NCI-H2227 (cell line): ENCODE data around the gene OLIG2.

ENCODE experiments used
- DNase-seq: peaks from one replicate; lab custom pipeline; 2025; ENCODE audit not compliant: unreplicated experiment; lab: John Stamatoyannopoulos, UW

OLIG2 gene

DNA sequence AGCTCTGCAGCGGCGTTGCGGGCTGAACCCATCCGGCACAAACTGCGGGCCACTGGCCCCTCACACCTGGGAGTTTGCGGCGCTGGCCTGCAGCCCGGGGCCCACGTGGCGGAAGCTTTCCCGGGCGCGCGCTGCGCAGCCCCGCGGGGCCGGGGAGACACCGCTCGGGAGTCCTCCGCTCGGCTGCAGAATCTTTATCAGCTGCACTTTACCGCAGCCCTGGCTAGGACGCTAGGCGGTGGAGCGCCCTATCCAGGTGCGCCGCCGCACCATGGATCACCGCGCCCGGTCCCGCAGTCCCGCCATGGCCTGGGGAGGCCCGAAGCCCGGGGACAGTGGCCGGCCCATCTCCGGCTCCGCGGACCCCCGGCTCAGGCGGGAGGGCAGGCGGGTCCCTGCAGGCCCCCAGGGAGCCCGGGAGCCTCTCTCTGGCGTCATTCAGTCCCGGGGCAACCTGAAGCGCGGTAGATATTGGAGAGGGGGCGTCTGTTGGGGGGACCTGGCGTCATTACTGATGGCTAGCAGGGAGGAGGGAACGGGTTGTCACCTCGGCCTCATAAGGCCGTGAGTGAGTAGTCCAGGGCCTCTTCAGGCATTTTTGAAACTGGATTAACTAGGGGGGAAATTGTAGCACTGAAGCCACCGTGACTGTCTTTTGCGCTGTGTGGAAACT lies 5.7 kb upstream of the OLIG2 start:
- DNase-seq = peak; percentile 18

DNA sequence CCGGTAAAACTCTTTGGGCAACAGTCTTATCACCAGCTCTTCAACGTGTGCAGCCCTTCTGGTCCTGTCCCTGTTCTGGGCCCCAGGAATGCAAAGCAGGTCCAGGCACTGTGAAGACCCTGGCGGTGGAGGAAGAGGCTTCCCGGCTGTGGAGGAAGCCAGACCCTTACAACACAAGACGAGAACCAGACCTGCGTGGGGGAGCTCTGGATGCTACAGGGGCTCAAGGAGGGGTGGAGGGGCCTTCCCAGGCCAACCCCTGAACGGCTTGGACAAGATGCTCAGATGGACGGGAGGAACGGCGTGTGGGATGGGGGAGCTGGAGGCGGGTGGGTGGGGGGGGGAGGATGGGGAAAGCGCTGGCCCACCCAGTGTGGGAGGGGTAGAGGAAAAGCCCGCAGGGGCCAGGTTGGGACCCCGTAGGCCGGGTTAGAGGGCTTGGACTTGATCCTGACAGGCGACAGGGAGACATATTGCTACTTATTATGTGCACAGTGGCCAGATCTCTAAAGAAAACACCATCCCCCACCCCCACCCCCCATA lies 5.1 kb upstream of the OLIG2 start:
- no peak for DNase-seq

DNA sequence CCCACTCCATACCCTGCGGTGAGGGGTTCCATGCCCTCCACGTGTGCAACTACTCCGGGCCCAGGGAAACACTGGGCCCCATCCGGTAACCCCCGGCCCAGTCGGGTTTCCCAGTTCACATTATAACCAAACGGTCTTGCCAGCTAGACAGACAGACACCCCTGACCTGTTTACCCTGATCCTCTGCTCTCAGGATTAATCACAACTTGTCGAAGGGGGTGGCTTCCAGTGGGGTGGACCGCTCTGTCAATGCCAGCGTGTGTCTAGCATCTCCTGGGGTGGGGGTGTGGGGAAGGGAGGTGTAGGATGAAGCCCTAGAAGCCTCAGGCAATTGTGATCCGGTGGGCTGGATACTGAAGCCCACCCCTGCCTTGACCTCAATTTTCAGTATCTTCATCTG lies 4.6 kb upstream of the OLIG2 start:
- DNase-seq = no peak

DNA sequence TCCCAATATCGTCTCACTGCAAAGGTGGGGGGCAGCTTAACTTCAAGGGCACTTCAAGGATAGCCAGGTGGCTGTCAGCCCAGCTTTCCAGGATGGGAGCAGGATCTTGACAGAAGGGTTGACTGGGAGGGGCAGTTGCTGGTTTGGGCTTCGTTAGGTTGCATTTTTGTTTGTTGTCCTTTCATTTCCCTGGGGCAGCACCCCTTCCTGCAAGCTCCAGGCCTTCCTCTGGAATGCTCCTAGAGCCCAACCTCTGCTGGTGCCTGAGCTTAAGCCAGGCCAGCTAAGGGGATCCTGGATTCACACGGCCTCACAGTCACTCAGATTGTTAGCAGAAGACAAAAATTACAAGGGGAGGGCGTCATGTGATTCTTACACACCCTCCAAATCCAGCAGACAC lies 4.1 kb upstream of the OLIG2 start:
- no peak for DNase-seq

DNA sequence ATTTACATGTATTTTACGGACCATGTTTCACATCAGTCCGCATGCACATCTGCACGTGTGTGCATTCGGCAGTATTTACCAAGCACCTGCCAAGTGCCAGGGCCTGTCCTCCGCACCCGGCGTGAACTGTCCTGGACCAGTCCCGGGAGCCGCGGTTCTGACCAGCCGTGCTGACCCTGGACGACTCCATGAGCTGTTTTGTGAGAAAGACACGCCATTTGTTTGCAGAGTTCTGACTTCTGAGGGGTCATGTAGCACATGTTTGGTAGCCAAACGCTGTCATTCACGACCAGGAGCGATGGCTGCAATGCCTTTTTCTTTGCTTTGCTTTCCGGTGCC lies 3.3 kb upstream of the OLIG2 start:
- DNase-seq = no peak

DNA sequence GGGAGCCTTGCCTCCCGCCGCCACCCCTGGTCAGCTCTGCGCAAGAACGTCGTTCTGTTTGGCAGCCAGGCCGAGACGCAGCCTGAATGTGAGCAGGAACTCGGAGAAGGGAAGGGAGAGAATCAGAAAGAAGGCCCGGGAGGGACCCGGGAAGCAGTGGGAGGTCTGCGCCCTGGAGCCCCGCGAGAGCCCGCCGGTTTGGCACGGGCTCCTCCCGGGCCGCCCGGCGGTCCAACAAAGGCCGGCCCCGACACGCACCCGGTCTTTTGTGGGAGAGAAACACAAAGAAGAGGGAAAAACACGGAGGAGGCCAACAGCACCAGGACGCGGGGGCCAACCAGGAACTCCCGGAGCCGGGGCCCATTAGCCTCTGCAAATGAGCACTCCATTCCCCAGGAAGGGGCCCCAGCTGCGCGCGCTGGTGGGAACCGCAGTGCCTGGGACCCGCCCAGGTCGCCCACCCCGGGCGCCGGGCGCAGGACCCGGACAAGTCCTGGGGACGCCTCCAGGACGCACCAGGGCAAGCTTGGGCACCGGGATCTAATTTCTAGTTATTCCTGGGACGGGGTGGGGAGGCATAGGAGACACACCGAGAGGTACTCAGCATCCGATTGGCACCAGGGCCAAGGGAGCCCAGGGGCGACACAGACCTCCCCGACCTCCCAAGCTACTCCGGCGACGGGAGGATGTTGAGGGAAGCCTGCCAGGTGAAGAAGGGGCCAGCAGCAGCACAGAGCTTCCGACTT lies 2.7 kb upstream of the OLIG2 start:
- DNase-seq = no peak

DNA sequence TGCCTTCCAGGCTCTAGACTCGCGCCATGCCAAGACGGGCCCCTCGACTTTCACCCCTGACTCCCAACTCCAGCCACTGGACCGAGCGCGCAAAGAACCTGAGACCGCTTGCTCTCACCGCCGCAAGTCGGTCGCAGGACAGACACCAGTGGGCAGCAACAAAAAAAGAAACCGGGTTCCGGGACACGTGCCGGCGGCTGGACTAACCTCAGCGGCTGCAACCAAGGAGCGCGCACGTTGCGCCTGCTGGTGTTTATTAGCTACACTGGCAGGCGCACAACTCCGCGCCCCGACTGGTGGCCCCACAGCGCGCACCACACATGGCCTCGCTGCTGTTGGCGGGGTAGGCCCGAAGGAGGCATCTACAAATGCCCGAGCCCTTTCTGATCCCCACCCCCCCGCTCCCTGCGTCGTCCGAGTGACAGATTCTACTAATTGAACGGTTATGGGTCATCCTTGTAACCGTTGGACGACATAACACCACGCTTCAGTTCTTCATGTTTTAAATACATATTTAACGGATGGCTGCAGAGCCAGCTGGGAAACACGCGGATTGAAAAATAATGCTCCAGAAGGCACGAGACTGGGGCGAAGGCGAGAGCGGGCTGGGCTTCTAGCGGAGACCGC lies 2.0 kb upstream of the OLIG2 start:
- DNase-seq = no peak

DNA sequence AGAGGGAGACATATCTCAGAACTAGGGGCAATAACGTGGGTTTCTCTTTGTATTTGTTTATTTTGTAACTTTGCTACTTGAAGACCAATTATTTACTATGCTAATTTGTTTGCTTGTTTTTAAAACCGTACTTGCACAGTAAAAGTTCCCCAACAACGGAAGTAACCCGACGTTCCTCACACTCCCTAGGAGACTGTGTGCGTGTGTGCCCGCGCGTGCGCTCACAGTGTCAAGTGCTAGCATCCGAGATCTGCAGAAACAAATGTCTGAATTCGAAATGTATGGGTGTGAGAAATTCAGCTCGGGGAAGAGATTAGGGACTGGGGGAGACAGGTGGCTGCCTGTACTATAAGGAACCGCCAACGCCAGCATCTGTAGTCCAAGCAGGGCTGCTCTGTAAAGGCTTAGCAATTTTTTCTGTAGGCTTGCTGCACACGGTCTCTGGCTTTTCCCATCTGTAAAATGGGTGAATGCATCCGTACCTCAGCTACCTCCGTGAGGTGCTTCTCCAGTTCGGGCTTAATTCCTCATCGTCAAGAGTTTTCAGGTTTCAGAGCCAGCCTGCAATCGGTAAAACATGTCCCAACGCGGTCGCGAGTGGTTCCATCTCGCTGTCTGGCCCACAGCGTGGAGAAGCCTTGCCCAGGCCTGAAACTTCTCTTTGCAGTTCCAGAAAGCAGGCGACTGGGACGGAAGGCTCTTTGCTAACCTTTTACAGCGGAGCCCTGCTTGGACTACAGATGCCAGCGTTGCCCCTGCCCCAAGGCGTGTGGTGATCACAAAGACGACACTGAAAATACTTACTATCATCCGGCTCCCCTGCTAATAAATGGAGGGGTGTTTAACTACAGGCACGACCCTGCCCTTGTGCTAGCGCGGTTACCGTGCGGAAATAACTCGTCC lies 1.3 kb upstream of the OLIG2 start:
- DNase-seq = no peak

DNA sequence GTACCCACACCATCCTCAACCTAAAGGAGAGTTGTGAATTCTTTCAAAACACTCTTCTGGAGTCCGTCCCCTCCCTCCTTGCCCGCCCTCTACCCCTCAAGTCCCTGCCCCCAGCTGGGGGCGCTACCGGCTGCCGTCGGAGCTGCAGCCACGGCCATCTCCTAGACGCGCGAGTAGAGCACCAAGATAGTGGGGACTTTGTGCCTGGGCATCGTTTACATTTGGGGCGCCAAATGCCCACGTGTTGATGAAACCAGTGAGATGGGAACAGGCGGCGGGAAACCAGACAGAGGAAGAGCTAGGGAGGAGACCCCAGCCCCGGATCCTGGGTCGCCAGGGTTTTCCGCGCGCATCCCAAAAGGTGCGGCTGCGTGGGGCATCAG lies 638 bp upstream of the OLIG2 start:
- no peak for DNase-seq

DNA sequence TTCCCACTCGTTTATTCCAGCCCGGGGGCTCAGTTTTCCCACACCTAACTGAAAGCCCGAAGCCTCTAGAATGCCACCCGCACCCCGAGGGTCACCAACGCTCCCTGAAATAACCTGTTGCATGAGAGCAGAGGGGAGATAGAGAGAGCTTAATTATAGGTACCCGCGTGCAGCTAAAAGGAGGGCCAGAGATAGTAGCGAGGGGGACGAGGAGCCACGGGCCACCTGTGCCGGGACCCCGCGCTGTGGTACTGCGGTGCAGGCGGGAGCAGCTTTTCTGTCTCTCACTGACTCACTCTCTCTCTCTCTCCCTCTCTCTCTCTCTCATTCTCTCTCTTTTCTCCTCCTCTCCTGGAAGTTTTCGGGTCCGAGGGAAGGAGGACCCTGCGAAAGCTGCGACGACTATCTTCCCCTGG lies 716 bp downstream of the OLIG2 start:
- no peak for DNase-seq

DNA sequence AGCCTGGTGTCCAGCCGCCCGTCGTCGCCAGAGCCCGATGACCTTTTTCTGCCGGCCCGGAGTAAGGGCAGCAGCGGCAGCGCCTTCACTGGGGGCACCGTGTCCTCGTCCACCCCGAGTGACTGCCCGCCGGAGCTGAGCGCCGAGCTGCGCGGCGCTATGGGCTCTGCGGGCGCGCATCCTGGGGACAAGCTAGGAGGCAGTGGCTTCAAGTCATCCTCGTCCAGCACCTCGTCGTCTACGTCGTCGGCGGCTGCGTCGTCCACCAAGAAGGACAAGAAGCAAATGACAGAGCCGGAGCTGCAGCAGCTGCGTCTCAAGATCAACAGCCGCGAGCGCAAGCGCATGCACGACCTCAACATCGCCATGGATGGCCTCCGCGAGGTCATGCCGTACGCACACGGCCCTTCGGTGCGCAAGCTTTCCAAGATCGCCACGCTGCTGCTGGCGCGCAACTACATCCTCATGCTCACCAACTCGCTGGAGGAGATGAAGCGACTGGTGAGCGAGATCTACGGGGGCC lies 1.2 kb downstream of the OLIG2 start:
- DNase-seq = no peak

DNA sequence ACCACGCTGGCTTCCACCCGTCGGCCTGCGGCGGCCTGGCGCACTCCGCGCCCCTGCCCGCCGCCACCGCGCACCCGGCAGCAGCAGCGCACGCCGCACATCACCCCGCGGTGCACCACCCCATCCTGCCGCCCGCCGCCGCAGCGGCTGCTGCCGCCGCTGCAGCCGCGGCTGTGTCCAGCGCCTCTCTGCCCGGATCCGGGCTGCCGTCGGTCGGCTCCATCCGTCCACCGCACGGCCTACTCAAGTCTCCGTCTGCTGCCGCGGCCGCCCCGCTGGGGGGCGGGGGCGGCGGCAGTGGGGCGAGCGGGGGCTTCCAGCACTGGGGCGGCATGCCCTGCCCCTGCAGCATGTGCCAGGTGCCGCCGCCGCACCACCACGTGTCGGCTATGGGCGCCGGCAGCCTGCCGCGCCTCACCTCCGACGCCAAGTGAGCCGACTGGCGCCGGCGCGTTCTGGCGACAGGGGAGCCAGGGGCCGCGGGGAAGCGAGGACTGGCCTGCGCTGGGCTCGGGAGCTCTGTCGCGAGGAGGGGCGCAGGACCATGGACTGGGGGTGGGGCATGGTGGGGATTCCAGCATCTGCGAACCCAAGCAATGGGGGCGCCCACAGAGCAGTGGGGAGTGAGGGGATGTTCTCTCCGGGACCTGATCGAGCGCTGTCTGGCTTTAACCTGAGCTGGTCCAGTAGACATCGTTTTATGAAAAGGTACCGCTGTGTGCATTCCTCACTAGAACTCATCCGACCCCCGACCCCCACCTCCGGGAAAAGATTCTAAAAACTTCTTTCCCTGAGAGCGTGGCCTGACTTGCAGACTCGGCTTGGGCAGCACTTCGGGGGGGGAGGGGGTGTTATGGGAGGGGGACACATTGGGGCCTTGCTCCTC lies 1.9 kb downstream of the OLIG2 start:
- DNase-seq = no peak

DNA sequence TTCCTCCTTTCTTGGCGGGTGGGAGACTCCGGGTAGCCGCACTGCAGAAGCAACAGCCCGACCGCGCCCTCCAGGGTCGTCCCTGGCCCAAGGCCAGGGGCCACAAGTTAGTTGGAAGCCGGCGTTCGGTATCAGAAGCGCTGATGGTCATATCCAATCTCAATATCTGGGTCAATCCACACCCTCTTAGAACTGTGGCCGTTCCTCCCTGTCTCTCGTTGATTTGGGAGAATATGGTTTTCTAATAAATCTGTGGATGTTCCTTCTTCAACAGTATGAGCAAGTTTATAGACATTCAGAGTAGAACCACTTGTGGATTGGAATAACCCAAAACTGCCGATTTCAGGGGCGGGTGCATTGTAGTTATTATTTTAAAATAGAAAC lies 2.5 kb downstream of the OLIG2 start:
- DNase-seq = no peak

DNA sequence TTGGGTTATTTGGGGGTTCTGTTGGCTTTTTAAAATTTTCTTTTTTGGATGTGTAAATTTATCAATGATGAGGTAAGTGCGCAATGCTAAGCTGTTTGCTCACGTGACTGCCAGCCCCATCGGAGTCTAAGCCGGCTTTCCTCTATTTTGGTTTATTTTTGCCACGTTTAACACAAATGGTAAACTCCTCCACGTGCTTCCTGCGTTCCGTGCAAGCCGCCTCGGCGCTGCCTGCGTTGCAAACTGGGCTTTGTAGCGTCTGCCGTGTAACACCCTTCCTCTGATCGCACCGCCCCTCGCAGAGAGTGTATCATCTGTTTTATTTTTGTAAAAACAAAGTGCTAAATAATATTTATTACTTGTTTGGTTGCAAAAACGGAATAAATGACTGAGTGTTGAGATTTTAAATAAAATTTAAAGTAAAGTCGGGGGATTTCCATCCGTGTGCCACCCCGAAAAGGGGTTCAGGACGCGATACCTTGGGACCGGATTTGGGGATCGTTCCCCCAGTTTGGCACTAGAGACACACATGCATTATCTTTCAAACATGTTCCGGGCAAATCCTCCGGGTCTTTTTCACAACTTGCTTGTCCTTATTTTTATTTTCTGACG lies 3.1 kb downstream of the OLIG2 start:
- no peak for DNase-seq

DNA sequence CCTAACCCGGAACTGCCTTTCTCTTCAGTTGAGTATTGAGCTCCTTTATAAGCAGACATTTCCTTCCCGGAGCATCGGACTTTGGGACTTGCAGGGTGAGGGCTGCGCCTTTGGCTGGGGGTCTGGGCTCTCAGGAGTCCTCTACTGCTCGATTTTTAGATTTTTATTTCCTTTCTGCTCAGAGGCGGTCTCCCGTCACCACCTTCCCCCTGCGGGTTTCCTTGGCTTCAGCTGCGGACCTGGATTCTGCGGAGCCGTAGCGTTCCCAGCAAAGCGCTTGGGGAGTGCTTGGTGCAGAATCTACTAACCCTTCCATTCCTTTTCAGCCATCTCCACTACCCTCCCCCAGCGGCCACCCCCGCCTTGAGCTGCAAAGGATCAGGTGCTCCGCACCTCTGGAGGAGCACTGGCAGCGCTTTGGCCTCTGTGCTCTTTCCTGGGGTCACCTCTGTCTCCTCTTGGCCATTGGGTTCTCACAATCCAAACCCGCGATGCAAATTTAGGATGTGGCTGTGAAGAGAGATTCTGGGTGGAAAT lies 3.7 kb downstream of the OLIG2 start:
- no peak for DNase-seq

DNA sequence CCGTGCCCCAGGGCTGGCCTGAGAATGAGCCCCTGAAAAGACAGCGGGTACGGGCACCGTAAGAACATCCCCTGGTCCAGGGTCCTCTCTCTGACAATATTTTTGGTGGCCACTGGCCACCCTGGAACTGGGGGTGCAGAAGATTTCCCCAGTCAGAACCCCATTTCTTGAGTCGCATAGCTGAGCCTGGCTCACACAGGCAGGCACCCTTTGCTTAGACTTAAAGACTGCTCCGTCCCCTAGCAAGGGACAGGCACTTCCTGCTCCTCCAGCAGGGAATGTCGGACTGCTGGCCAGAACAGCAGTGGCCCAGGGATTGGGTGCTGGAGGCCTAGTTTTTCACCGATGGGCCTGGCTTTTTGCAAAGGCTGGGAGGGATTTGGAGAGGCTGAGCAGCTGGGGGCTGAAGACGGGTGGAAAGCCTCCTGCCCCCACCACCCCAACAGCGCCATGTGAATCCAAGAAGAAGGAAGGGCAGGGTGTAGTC lies 4.3 kb downstream of the OLIG2 start:
- no peak for DNase-seq

DNA sequence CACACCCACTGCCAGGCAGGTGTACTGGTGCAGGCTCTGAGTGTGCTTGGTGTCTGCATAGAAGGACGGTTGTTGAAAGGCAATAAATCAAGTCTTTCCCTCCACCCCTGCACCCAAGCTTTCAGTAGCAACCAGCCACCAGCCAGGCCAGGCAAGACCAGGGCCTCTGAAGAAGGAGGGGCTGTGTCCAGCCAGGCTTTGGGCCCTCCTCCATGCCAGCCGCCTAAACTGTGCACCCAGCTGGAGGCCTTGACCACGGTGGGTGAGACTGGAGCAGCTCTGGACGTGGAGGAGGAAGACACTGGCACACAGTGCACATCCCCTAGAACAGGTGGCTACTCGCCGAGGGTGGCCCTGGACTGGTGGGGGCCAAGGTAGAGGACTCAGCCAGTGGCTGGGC lies 4.9 kb downstream of the OLIG2 start:
- DNase-seq = no peak

DNA sequence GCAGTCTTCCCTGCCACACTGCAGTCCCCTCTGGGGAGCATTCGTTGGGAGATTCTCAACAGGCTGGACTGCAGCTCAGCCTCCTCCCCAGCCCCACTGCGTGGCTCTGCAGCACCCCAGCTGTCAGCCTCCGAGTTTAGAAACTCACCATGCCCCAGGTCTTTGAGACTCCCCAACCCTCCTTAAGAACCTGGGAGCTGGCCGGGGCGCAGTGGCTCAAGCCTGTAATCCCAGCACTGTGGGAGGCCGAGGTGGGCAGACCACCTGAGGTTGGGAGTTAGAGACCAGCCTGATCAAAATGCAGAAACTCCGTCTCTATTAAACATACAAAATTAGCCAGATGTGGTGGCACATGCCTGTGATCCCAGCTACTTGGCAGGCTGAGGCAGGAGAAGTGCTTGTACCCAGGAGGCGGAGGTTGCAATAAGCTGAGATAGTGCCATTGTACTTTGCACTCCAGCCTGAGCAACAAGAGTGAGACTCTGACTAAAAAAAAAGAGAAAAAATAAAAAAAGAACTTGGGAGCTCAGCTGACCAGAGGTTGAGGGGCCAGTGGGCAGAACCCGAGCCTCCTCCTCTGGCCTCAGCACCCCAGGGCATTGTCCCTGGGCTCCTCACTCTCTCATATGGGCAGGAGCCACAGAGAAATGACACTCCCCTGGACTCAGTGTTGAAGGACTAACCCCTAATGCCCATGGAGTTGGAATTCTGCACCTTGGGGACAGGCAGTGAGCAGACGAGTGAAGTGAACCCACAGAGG lies 5.6 kb downstream of the OLIG2 start:
- DNase-seq = no peak
